GM21381 (cell line): ENCODE data around the gene AFG1L.
A peak's percentile ranks its signal among the peaks of the same experiment; 100 is the strongest.
"Not testable (repeated sequence)": the region's sequence is repeated elsewhere in the genome, so short reads cannot be mapped to it uniquely, and the experiment has no call there.

Experiments
- ATAC-seq: cut with Tn5 transposase; IDR thresholded peaks from one replicate; pipeline ENCODE4 v1.9.1; 2021; ENCODE audit warnings: mild to moderate bottlenecking, moderate library complexity; ENCODE audit not compliant: unreplicated experiment

Gene AFG1L

DNA sequence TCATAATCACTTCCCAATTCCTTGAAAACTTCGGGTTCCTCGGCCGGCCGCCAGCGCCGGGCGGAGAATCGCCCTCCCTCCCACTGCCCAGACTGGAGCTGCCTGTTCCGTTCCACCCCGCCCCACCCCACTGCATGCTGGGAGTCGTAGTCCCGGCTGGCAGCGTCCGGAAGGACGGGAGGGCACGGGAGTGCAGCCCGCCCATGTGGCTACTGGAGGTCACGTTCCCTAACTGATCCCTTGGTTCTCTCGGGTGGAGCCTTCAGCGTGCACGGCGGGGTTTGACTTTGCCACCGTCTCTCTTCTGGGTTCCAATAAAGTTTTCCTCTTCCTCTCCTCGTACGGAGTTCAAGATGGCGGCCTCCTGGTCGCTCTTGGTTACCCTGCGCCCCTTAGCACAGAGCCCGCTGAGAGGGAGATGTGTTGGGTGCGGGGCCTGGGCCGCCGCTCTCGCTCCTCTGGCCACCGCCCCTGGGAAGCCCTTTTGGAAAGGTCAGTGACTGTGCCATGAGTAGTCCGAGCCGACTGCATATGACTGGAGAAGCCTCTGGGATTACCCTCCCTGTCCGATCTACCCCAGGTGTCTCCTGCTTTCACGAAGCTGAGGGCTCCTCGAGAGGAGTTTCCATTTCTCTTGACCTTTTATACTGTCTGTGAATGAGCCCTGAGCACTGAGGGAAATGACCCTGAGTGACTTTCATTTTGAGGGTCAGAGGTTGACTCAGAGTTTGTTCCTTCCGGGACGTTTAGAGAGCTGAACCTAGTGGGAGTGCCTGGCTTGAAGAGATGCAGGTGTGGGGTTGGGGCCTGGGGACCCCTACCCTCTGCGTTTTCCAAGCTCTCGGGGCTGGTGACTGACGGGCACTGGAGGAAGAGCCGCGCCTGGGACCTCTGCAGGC, at the start of gene AFG1L:
AFG1L (plus strand) TSS at position 328 of the 899 bp plus-strand sequence; CDS start at position 354, 26 bp downstream.
- peak; percentile 91 for ATAC-seq

DNA sequence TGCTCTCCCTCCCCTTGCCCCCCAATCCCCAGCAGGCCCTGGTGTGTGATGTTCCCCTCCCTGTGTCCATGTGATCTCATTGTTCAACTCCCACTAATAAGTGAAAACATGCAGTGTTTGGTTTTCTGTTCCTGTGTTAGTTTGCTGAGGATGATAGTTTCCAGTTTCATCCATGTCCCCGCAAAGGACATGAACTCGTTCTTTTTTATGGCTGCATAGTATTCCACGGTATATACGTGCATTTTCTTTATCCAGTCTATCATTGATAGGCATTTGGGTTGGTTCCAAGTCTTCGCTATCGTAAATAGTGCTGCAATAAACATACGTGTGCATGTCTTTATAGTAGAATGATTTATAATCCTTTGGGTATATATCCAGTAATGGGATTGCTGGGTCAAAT, 49.8 kb upstream of the AFG1L start:
- not testable (repeated sequence) for ATAC-seq

DNA sequence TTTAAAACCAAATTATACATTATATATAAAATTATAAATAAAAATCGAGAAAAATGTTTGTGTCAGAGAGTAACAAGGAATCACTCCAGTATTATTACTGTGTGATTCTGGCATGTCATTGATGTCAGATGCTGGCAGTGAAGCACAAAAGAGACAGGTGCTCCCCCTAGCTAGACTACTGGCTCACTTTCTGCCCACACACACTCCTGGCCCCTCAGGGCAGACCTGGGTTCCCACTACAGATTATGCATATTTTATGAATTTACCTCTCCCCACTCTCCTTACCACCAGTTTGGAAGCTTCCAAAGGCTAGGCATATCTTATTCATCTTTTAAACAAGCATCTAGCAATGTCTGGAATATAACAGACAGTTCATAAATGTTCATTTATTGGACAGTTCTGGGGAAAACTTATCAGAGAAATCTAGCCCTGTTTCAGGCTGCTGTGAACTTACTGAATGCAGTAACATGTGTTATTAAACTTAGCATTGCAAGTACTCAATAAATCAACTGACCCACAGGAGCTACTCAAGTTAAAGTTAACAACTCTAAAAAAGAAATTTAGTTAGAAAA, 46.8 kb upstream of the AFG1L start:
- ATAC-seq = no peak

DNA sequence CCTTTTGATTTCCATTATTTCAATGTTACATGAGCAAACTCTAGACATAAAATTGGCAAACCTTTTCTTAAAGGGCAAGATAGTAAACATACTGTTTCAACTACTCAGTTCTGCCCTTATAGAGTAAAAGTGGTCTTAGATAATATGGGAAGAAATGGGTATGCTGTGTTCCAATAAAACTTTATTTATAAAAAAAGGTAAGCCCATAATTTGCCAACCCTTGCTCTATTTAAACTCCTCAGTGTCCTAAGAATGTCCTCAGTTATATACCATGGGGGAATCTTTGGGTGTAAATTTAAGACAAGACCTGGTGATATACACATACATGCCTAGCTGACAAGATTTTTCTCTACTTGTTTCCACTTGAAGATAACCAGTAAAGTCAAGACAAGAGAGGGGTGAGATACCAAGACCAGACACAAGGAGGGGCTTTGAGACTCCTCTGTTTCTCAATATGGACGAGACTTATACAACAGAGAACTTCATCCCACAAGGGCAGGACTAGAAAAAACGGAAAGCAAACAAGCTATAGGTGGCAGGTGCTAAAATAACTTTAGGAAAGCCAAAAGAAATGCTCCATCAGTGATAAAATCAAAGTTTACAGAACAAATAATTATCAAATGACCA, 44.5 kb upstream of the AFG1L start:
- ATAC-seq = no peak

DNA sequence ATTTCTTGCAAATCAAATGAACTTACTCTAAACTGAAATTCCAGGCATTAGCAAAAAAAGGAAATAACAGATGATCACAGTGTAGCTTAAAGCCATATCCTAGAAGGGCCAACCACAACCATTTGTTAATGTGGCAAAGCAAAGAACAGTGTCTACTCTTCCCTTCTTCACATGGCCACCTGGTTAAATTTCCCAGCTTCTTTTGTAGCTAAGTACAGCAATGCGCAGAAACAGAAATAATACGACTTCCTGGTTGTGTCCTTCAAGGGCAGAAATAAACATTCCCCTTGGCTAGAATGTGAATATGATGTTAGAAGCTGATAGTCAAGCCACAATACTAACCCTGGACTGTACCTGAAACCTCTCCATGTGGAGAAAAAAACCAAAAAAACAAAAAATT, 43.6 kb upstream of the AFG1L start:
- ATAC-seq = no peak

DNA sequence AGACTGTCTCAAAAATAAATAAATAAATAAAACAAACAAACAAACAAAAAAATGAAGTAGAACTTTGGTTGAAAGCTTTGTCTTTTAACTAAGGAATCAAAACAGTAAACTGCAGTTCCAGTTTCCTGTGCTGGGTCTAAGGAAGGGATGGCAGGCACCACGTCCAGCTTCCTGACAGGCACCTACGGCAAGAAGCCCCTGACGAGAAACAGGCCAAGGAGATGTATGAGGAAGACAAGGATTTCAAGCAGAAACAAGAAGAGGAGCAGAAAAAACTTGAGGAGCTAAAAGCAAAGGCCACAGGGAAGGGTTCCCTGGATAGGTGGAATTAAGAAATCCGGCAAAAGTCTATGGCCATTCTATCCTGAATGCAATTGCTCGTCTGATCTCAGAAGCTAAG, 42.8 kb upstream of the AFG1L start:
- no peak for ATAC-seq

DNA sequence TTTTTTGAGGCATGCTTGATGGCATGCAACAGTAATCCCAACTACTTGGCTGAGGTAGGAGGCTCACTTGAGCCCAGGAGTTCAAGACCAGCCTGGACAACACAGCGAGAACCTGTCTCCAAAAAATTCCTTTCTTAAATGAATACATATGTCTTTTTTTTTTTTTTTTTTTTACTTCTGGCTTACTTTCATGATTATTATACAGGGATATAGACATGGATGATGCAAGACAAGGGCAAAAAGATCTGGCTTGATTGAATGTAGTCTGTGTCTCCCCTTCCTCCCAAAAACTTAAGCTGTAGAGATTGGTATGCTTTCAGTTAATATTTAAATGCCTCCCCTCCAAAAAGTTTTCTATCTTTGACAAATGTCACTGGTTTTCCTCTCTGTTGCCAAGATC, 41.6 kb upstream of the AFG1L start:
- no peak for ATAC-seq

DNA sequence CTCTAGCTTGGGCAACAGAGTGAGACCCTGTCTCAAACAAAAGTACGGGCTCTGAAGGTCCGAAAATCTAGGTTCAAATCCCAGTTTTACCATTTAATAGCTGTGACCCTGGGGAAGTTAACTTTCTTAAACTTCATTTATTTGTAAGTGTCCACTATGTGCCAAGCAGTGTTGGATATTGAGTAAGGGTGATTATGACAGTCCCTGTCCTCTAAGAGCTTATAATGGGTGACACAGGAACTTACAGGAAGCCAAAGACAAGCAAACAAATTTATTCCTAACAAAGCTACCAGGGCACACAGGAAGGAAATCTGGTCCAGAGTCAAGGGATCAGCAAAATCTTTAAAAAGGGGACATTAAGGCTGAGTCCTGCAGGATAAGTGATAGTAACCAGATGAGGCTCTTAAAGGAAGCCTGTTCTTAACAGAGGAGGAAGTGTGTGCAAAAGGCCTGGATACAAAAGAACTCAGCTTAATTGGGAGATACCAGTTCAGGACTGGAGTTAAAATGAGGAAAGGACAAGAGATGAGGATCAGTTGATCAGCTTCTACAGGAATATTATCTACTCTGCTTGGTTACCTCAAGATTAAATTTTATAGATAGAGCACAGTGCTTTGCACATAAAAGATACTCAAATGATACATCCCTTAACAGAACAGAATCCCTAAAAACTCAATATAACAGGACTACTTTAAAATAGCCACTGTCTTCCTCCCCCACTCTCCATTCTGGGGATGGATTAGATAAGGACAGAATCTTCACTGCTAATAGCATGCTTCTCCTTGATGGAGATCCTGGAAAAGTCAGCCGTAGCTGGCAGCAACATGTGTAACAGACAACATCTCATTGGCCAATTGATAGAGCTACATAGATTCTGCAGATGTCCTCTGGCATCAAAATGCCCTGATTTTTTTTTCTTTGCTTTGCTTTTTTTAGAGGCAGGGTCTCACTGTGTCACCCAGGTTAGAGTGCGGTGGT, 40.1 kb upstream of the AFG1L start:
- no peak for ATAC-seq

DNA sequence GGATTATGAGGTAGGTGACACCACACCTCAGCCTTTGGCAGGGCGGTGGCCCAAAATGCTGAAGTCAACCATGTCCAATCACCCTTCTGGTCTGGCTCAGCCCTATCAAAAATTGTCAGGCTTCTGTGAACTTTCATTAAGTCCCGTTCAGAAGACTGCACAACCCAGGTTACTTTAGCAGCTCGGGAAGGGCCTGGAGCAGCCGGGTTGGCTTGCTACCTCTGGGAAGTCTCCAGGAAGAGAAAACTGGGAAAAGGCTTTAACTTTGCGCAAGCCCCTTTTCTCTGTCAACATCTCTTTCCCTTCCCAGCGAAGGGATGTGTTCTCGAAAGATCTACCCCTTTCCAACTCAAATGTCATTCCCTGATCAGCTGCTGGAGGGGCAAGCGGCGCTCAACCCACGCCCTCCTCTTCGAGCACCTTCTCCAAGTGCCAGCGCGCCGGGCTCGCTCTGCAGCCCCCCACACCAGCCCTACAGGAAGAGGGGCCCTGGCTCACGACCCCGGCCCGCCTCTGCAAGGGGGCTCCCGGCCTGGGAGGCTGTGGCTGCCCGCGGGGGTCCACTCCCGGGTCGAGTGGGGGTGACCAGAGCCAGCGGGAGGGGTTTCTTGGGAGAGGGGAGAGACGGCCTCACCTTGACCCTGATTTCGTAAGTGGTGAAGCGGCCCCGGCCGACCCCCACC, 34.6 kb upstream of the AFG1L start:
- peak; percentile 16 for ATAC-seq

DNA sequence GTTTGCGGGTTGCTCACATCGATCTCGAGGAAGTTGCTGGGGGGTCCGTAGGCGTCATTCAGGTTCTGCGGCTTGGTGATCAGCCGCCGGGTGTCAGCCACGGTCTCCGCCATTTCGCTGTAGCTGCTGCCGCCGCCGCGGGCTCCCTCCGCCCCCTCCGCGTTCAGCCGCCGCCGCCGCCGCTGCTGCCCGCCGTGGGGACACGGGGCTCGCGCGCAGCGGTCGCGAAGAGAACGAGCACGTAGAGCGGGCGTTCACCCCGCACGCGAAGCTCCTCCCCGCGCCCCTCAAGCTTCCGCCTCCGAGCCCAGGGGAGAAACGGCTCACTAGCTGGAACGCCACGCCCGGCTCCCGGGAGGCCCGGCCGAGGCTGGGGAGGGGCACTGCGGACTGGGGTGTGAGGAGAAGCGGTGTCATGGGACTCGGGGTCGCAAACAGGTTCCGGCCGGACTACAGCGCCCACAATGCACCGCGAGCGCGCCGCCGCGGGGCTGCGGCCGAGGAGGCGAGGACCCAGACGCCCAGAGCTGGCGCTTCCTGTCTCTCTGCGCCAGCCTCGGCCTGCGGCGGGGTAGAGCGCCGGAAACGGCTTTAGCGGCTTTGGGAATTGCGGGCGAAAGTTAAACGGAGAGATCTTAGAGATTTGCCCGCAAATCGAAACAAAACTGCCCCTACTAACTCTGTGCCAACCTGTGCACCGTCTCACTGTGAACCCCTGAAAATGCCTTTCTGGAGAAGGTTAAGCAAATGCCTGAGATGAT, 33.9 kb upstream of the AFG1L start, which contains the start of gene SNX3:
SNX3 (minus strand) TSS at position 232 of the 761 bp plus-strand sequence; CDS start at position 113, 119 bp downstream.
- ATAC-seq = peak; percentile 84

DNA sequence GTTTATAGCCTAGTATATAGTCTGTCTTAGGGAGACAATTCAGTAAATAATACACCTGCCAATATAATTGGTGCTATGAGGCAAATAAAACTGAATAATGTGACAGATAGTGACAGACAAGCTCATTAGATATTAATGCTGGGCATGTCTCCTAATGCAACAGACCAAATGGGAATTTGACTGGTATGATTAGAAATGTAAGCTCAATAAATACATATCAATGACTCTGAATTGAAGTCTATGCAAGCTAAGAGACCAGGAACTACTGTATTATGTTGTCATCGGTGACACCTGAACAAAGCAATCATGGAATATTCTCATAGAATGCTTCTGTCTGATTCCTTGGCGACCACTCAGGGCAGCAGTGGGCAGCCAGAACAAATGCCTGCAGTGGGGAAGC, 31.5 kb upstream of the AFG1L start:
- ATAC-seq = no peak

DNA sequence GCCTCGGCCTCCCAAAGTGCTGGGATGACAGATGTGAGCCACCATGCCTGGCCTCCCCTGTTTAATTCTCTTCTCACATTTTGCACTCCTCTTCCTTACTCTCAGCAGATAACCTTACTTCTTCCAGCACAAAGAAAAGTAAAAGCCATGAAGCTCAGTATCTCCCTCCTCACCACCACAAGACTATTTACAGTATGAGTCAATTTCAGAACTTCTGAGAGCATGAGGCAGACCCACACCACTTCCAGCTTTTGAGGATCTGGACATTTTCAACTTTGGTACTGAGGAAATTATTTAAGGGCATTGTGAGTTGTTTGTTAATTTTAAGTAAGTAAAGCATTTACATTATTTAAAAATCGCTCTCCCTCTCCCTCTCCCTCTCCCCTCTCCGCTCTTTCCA, 26.0 kb upstream of the AFG1L start:
- no peak for ATAC-seq

DNA sequence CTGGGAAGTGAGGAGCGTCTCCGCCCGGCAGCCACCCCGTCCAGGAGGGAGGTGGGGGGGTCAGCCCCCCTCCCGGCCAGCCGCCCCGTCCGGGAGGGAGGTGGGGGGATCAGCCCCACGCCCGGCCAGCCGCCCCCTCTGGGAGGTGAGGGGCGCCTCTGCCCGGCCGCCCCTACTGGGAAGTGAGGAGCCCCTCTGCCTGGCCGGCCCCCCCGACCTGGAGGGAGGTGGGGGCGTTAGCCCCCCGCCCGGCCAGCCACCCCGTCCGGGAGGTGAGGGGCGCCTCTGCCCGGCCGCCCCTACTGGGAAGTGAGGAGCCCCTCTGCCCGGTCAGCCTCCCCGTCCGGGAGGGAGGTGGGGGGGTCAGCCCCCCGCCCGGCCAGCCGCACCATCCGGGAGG, 24.9 kb upstream of the AFG1L start:
- not testable (repeated sequence) for ATAC-seq

DNA sequence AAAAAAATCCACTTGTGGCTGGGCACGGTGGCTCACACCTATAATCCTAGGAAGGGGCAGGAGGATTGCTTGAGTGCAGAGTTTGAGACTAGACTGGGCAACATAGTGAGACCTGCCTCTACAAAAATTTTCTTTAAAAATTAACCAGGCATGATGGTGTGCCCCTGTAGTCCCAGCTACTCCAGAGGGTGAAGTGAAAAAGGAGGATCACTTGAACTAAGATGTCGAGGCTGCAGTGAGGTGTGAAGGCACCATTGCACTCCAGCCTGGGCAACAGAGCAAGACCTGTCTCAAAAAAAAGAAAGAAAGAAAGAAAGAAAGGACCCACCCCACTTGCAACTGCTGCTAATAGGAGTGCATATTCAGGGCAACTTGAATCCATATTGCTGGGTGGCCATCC, 20.3 kb upstream of the AFG1L start:
- no peak for ATAC-seq

DNA sequence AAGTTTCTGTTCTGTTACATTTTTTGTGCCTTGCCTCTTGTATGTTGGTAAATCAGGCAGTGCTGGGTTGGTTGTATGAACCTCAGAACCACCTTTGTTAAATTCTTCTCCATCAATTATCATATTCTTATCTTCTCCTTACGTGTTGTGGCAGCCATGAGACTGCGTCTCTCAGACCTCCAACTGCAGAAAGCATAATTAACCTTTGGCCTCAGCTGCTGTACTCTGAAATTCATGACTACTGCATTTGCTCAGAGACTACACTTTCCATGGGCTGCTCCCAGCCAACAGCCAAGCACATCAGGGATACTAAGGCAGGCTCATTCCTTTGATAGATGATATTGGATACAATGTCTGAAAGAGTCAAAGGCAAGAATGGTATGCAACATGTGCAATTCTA, 18.9 kb upstream of the AFG1L start:
- no peak for ATAC-seq

DNA sequence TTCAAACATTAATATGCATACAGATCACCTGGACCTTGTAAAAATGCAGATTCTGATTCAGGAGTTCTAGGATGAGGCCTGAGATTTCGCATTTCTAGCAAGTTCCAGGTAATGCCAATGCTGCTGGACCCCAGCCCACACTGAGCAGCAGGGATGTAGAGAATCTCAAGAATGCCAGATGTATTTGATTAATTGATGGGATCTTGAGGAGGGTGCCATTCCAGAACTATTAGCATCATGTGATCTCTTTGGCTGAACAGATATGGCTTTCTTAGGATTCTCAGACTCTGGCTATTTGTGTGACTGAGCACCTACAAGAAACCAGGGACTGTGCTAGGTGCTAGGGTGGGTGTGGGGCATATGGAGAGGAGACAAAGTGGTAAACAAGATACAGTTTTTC, 17.6 kb upstream of the AFG1L start:
- no peak for ATAC-seq

DNA sequence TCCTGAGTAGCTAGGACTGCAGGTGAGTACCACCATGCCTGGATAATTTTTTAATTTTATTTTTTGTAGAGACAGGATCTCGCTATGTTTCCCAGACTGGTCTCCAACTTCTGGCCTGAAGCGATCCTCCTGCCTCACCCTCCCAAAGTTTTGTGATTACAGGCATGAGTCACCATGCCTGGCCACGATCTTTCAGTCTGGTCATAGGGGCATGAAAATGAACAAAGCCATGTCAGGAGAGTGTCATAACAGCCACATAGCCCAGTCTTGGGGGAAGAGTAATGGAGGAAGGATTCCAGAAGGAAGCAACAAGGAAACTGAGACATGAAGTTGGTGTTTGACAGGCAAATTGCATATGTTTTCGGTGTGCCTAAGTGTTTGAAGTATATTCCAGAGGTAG, 17.0 kb upstream of the AFG1L start:
- ATAC-seq = no peak

DNA sequence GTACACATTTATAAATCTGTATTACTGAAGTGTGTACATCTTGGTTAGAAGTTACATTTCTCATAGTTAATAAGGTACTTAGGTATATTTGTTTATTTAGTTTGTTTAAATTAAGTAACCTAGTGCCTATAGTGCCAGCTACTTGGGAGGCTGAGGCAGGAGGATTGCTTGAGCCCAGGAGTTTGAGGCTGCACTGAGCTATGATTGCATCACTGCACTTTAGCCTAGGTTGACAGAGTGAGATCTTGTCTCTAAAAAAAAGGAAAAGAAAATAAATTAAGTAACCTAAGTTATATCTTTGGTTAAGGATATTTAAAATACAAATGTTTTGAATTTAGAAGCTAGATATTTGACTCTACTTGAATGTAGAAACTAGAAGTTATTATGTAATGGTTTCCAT, 9.5 kb upstream of the AFG1L start:
- ATAC-seq = no peak

DNA sequence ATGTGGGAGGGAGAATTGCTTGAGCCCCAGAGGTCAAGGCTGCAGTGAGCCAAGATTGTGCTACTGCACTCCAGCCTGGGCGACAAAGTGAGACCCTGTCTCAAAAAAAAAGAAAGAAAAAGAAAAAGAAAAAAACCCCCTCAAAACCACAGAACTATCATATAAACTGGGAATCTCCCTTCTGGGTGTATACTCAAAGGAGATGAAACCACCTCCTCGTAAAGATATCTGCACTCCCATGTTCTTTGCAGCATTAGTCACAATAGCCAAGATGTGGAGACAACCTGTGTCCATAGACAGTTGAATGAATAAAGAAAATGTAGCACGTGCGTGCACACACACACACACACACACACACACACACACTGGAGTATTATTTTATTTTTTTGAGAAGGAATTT, 8.5 kb upstream of the AFG1L start:
- no peak for ATAC-seq
